ENCODE measurements around the gene DGUOK. TPM values are rescaled to one million over a fixed set of nuclear protein-coding genes. Genes with fewer than 3 reads are reported as not detected.

DGUOK gene
- total and polyA plus RNA-seq, 2 of the 4 experiments (the other 2 are of a cell fraction), result 66.3 to 111 TPM

- BruUV-seq (replicated peaks), result no TSS peak
- POLR2A ChIA-PET (ENCODE audit: unreplicated experiment), result no interaction called here
Measured at GRCh38 chr2:73920577-73921545, 5.8 kb upstream of the DGUOK start.

More at GRCh38 chr2:73920577-73921545, 5.8 kb upstream of the DGUOK start:
- Histone ChIP-seq H3K79me1 (ENCODE audit: low read depth in 1 of 2, low read length in 2 of 2) (peaks cover 0 to 1% of the 10 kb centered on the region in 2 experiments; a peak in 1 of 4 replicates), H2AK5ac (ENCODE audit: low read depth, low read length) (no peak overlapping the region), H4K8ac (ENCODE audit: low read depth in 2 of 2, low read length in 2 of 2) (no peak overlapping the region), H2BK120ac (ENCODE audit: low read depth, low read length) (no peak overlapping the region), H2AK9ac (replicated peaks; ENCODE audit: low read depth, low read length, poor library complexity) (no peak overlapping the region), H4K91ac (ENCODE audit: insufficient read depth, low read depth, low read length) (no peak overlapping the region), H2BK20ac (ENCODE audit: low read depth, low read length) (no peak overlapping the region), H4K20me1 (ENCODE audit: insufficient read depth, low read length) (peaks cover 23% of the 10 kb centered on the region), H3K4me3 (ENCODE audit: insufficient read depth, low read depth, low read length) (no peak overlapping the region), H3K56ac (ENCODE audit: extremely low read depth, insufficient read depth, low read length) (no peak overlapping the region), H4K5ac (ENCODE audit: low read depth, low read length) (no peak overlapping the region), H2BK15ac (ENCODE audit: low read depth, low read length) (no peak overlapping the region), H3K9me3 (ENCODE audit: control insufficient read depth, insufficient read depth, low read length) (no peaks in the 10 kb centered on the region), H3K27ac (ENCODE audit: insufficient read depth, low read length) (no peak overlapping the region), H3K9ac (ENCODE audit: low read depth, low read length) (no peak overlapping the region), H3K36me3 (ENCODE audit: control insufficient read depth, insufficient read depth, low read length) (peaks cover 33% of the 10 kb centered on the region), H3K4ac (ENCODE audit: low read depth, low read length) (no peak overlapping the region), H3K4me1 (ENCODE audit: control insufficient read depth, insufficient read depth, low read length) (no peaks in the 10 kb centered on the region), H3K9me1 (ENCODE audit: insufficient read depth, low read length) (peaks cover 1% of the 10 kb centered on the region), H3K4me2 (ENCODE audit: low read depth, low read length) (no peak overlapping the region), H3K18ac (ENCODE audit: low read depth, low read length) (no peak overlapping the region), H3K23ac (ENCODE audit: low read depth, low read length) (no peak overlapping the region), H2BK5ac (ENCODE audit: low read depth, low read length, poor library complexity, severe bottlenecking) (no peak overlapping the region), H3K14ac (replicated peaks; ENCODE audit: low read depth, low read length) (no peak overlapping the region), H2AFZ (replicated peaks; ENCODE audit: low read length, poor library complexity) (peak overlapping the region; percentile 75), H3K27me3 (ENCODE audit: control insufficient read depth, insufficient read depth, low read length) (no peaks in the 10 kb centered on the region)
- intact Hi-C loops (cut with micrococcal nuclease) (loop anchor here (1.0 to 10.0 kb wide), 2 partner anchors 226 to 474 kb away; partner anchors contain the start of gene BOLA3), dilution Hi-C loops (cut with HindIII; ENCODE audit: low sequenced_read_pairs, unreplicated experiment) (no loop called here), in situ Hi-C loops (cut with MboI; ENCODE audit: low sequenced_read_pairs) (loop anchor here (10.0 kb wide), 1 partner anchor 224 kb away; the partner anchor contains the start of gene BOLA3)
- DNase-seq (peak; percentile 38), ATAC-seq (ENCODE audit: low read depth) (peak; percentile 77)
- CTCF ChIA-PET, result interaction anchor here (0.6 to 1.5 kb wide), 3 partner anchors 9 to 59 kb away, joined by 4 to 6 read pairs (median 4); no protein-coding TSS in a partner anchor
- TF ChIP-seq SMC3 (IDR thresholded peaks at IDR 0.05; ENCODE audit: low read depth, low read length), result peak; percentile 58
- peak; percentile 61 for TF ChIP-seq RAD21 (IDR thresholded peaks at IDR 0.05; ENCODE audit: low read length)
- peak; percentile 60 for TF ChIP-seq CTCF (conservative IDR thresholded peaks at IDR 0.05; ENCODE audit: low read depth, low read length)
- no peak for TF ChIP-seq RCOR1 (IDR thresholded peaks at IDR 0.05; ENCODE audit: insufficient replicate concordance, low read length)
- no peak for TF ChIP-seq MXI1 (IDR thresholded peaks at IDR 0.05; ENCODE audit: borderline replicate concordance, low read depth, low read length)
- TF ChIP-seq POLR2A (IDR thresholded peaks at IDR 0.05; ENCODE audit: low read depth, low read length), result no peak
- WGBS, 2 experiments (ENCODE audit: extremely low coverage in 2 of 2, insufficient read length in 1 of 2), result 0% methylated on average over 1 of the region's 12 CpGs; no CpG with 5 or more reads in 1 of the 2 experiments

Data from IMR-90 (cell line).